SK-N-SH treated with all-trans-retinoic acid at 6 μM for 48 hours (cell line): ENCODE measurements around the gene SUV39H2.

ENCODE experiments used
- BACH2 ChIP-seq: fragments of 250-450 bp; sonication (Bioruptor Pico); IDR thresholded peaks from 2 replicates; pipeline ENCODE4 v1.9.0; 2021; ENCODE audit warnings: mild to moderate bottlenecking, borderline replicate concordance
- CREB5 ChIP-seq: fragments of 250-450 bp; sonication (Bioruptor Pico); IDR thresholded peaks from 2 replicates; pipeline ENCODE4 v1.5.1; 2020; ENCODE audit warnings: low read depth, mild to moderate bottlenecking, moderate library complexity
- CSRNP3 ChIP-seq: fragments of 250-450 bp; sonication (Bioruptor Pico); IDR thresholded peaks from 2 replicates; pipeline ENCODE4 v1.5.1; 2021; ENCODE audit warnings: mild to moderate bottlenecking, moderate library complexity
- RARB ChIP-seq: fragments of 250-450 bp; sonication (Bioruptor Pico); IDR thresholded peaks from 2 replicates; pipeline ENCODE4 v1.8.0; 2021; ENCODE audit warnings: mild to moderate bottlenecking, moderate library complexity
- TSHZ2 ChIP-seq: fragments of 250-450 bp; sonication (Bioruptor Pico); IDR thresholded peaks from 2 replicates; pipeline ENCODE4 v1.5.0; 2020; ENCODE audit warnings: mild to moderate bottlenecking, moderate library complexity
- ZFP3 ChIP-seq: fragments of 250-450 bp; sonication (Bioruptor Pico); IDR thresholded peaks from 2 replicates; pipeline ENCODE4 v1.5.0; 2020; ENCODE audit warnings: mild to moderate bottlenecking, moderate library complexity
- ZNF70 ChIP-seq: fragments of 450-650 bp; formaldehyde crosslinking; IDR thresholded peaks from 2 replicates; pipeline ENCODE4 v1.5.0; 2020; ENCODE audit warnings: mild to moderate bottlenecking, moderate library complexity

GRCh38 chr10:14880229-14880628, 1.6 kb downstream of the SUV39H2 start:
- TF ChIP-seq TSHZ2 (CRISPR knock-in tag) (no peak), CSRNP3 (no peak), ZNF70 (no peak), ZFP3 (CRISPR knock-in tag) (no peak), BACH2 (CRISPR knock-in tag) (no peak), CREB5 (no peak), RARB (CRISPR knock-in tag) (no peak)
